ENCODE measurements around the gene CLCA1. TPM values are rescaled to one million over a fixed set of nuclear protein-coding genes. Genes with fewer than 3 reads are reported as not detected.

The CLCA1 gene
- total and polyA plus RNA-seq, 12 donors, result not detected

DNA sequence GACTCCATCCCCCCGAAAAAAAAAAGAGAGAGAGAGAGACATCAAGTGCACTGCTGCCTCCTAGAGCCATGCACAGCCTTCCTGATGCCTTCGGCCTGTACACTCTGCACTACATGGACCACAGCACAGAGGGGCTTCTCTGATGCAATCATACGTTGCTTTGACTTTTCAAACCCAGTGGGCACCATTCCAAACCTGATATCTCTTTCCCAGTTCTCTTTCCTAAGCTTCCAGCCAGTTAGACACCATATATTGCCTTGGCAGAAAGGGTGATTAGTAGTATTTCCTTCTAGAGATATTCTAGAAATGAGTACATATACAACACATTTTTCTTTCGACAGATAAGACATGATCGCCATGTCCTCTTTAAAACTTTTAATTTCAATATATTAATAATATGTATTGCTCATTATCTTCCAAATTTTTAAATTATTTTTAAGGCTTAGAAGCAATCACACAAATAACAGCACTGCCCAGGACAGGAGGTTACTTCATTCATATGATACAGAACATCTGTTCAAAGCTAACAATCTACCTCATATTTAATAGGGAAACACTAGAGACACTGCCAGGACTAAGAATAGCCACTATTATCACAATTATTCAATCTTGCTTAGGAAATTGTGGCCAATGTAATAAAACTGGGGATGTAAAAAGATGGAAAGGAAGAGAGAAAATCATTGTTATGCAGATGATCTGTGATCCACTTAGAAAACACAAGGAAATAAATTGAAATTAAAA lies 9.9 kb downstream of the CLCA1 start:
- DNase-seq, result no peak
- no peaks in the 10 kb centered on the region for H3K27me3 ChIP-seq
- intact Hi-C loops (cut with DNase I), result loop anchor here in 2 of 10 donors (5.0 to 10.0 kb wide), 2 partner anchors 209 to 276 kb away; no protein-coding TSS in a partner anchor
- no peaks in the 10 kb centered on the region for H3K36me3 ChIP-seq
- H3K9me3 ChIP-seq, result no peaks in the 10 kb centered on the region
- 69 to 72% methylated on average over 5 of the region's 5 CpGs for WGBS, 2 donors
- ATAC-seq, result peak in 4 of 8 donors; percentile 45 to 65 (median 56)
- peak overlapping the region in 5 of 10 donors; percentile 20 to 67 (median 37) for H3K27ac ChIP-seq
- H3K4me3 ChIP-seq, result no peak overlapping the region
- peaks cover 0 to 4% (median 0%) of the 10 kb centered on the region in 9 donors for H3K4me1 ChIP-seq
- TF ChIP-seq, protein P1, sequence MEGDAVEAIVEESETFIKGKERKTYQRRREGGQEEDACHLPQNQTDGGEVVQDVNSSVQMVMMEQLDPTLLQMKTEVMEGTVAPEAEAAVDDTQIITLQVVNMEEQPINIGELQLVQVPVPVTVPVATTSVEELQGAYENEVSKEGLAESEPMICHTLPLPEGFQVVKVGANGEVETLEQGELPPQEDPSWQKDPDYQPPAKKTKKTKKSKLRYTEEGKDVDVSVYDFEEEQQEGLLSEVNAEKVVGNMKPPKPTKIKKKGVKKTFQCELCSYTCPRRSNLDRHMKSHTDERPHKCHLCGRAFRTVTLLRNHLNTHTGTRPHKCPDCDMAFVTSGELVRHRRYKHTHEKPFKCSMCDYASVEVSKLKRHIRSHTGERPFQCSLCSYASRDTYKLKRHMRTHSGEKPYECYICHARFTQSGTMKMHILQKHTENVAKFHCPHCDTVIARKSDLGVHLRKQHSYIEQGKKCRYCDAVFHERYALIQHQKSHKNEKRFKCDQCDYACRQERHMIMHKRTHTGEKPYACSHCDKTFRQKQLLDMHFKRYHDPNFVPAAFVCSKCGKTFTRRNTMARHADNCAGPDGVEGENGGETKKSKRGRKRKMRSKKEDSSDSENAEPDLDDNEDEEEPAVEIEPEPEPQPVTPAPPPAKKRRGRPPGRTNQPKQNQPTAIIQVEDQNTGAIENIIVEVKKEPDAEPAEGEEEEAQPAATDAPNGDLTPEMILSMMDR (IDR thresholded peaks at IDR 0.05), result no peak

- no peak for DNase-seq
- Histone ChIP-seq H3K27me3 (no peaks in the 10 kb centered on the region), H3K36me3 (no peaks in the 10 kb centered on the region), H3K9me3 (no peaks in the 10 kb centered on the region), H3K4me3 (no peak overlapping the region), H3K27ac (no peak overlapping the region), H3K4me1 (peaks cover 0 to 4% (median 0%) of the 10 kb centered on the region in 9 donors)
- ATAC-seq, result no peak
- intact Hi-C loops (cut with DNase I), result loop anchor here in 1 of 10 donors (10.0 kb wide), 1 partner anchor 213 kb away; no protein-coding TSS in a partner anchor
- 87 to 90% methylated on average over 4 of the region's 4 CpGs for WGBS, 2 donors
- TF ChIP-seq, protein P1 (IDR thresholded peaks at IDR 0.05), result no peak
Measured at GRCh38 chr1:86481966-86482365, 13.2 kb downstream of the CLCA1 start.

DNA sequence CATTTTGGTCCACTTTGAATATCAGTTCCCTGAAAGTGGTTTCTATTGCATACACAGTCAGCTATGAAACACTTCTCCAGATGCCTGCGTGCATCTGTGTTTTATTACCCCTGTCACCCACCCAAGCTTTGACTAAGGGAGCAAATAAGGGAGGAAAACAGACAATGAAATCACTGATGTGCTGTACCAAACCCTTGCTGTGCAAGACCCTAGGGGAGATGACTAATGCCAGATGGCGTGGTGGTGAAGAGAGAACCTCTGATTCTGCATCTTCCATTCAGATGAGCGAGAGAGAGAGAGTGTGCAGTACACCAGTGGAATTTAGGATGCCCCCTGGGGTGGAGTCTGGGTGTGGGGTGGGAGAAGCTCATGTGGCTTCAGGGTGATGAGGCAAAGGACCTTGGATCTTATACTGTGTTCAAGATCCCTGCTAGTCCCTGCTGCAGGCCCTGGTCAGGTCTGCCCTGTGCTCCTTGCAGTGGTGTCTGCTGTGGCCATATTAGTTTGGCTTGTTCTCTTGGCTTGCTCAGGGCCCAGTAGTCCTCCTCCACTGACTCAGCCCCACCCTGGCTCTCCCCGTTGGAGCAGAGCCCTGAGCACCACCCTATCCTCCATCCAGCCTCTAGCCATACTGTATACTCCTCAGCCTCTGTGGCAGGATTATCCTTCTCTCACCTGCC lies 18.5 kb downstream of the CLCA1 start:
- peak overlapping the region in 8 of 10 donors; percentile 9 to 82 (median 61) for H3K27ac ChIP-seq
- no peak overlapping the region for H3K4me3 ChIP-seq
- H3K9me3 ChIP-seq, result no peaks in the 10 kb centered on the region
- H3K36me3 ChIP-seq, result no peaks in the 10 kb centered on the region
- ATAC-seq, result peak; percentile 76 to 93 (median 86)
- H3K27me3 ChIP-seq, result no peaks in the 10 kb centered on the region
- no peaks in the 10 kb centered on the region for H3K4me1 ChIP-seq
- intact Hi-C loops (cut with DNase I), result loop anchor here in 1 of 10 donors (10.0 kb wide), 1 partner anchor 208 kb away; no protein-coding TSS in a partner anchor
- WGBS, 2 donors, result 67 to 68% methylated on average over 4 of the region's 4 CpGs
- peak; percentile 24 to 67 for DNase-seq
- TF ChIP-seq, protein P1 (IDR thresholded peaks at IDR 0.05), result no peak

- no peak for DNase-seq
- Histone ChIP-seq H3K9me3 (no peaks in the 10 kb centered on the region), H3K4me3 (no peak overlapping the region), H3K27me3 (no peaks in the 10 kb centered on the region), H3K4me1 (no peaks in the 10 kb centered on the region), H3K27ac (peak overlapping the region in 8 of 10 donors; percentile 9 to 82 (median 61)), H3K36me3 (no peaks in the 10 kb centered on the region)
- TF ChIP-seq, protein P1 (IDR thresholded peaks at IDR 0.05), result no peak
- WGBS, 2 donors, result 88% methylated on average over 4 of the region's 4 CpGs
- ATAC-seq, result peak; percentile 22 to 62 (median 44)
- intact Hi-C loops (cut with DNase I), result loop anchor here in 1 of 10 donors (10.0 kb wide), 1 partner anchor 207 kb away; no protein-coding TSS in a partner anchor
Measured at GRCh38 chr1:86487811-86488141, 19.0 kb downstream of the CLCA1 start.

Measured in heart right ventricle (tissue), 16 donors.